B cell (primary cell): ENCODE data around the gene PHTF2.

Experiments used
- CTCF ChIP-seq: fragments of 200-600 bp; IDR thresholded peaks from one replicate; pipeline ENCODE4 v1.8.0; 2022; ENCODE audit warnings: antibody characterized with exemption, mild to moderate bottlenecking
- EZH2 ChIP-seq: IDR thresholded peaks from 2 replicates; pipeline ENCODE4 v1.6.1; 2012; ENCODE audit warnings: borderline replicate concordance, low read depth, mild to moderate bottlenecking, moderate library complexity, low read length; ENCODE audit not compliant: insufficient read depth, poor library complexity, severe bottlenecking

DNA sequence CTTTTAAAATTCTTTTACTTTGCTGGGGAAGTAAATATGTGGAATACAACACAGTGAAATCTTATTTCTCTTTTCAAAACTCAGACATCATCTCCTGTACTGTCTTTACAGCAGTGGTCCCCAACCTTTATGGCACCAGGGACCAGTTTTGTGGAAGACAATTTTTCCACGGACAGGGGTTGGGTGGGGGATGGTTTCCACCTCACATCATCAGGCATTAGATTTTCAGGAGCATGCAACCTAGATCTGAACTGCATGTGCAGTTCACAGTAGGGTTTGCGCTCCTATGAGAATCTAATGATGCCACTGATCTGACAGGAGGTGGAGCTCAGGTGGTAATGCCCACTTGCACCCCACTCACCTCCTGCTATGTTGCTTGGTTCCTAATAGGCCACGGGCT lies 12.6 kb upstream of the PHTF2 start:
- TF ChIP-seq CTCF = no peak
- no peak for TF ChIP-seq EZH2
